Left lung (tissue), 10 donors: ENCODE data around the gene PERCC1. TPM values are rescaled to one million over a fixed set of nuclear protein-coding genes. Genes with fewer than 3 reads are reported as not detected.

ENCODE experiments used
- ATAC-seq: fragments of 200-7000 bp; cut with Tn5 transposase; one replicate; pipeline ENCODE4 v1.9.1; 2020; ENCODE audit warnings: moderate library complexity
- DNase-seq, 4 donors: peaks; one replicate each; pipeline ENCODE4 v3.0.0-alpha.2; 2013 to 2020
- H3K27ac ChIP-seq, 2 donors: fragments of 200-600 bp; sonication (generic) in 1 of 2; one replicate each; pipeline versions ENCODE4 v1.5.0 to v1.8.0; 2020 to 2021
- H3K27me3 ChIP-seq, 2 donors: fragments of 200-600 bp; sonication (generic) in 1 of 2; one replicate each; pipeline versions ENCODE4 v1.5.0 to v1.8.0; 2020 to 2021
- H3K36me3 ChIP-seq, 2 donors: fragments of 200-600 bp; sonication (generic) in 1 of 2; one replicate each; pipeline versions ENCODE4 v1.5.0 to v1.8.0; 2020 to 2021
- H3K4me1 ChIP-seq, 2 donors: fragments of 200-600 bp; one replicate each; pipeline ENCODE4 v1.8.0; 2021
- H3K4me3 ChIP-seq, 2 donors: fragments of 200-600 bp; sonication (generic) in 1 of 2; one replicate each; pipeline versions ENCODE4 v1.5.0 to v1.8.0; 2020 to 2021; ENCODE audit warnings: mild to moderate bottlenecking in 1 of 2
- H3K9me3 ChIP-seq, 2 donors: fragments of 200-600 bp; sonication (generic) in 1 of 2; one replicate each; pipeline versions ENCODE4 v1.5.0 to v1.8.0; 2020 to 2021
- CTCF ChIP-seq, 2 donors: fragments of 200-600 bp; sonication (generic) in 1 of 2; IDR thresholded peaks; one replicate each; pipeline versions ENCODE4 v1.5.0 to v1.8.0; 2021; ENCODE audit warnings: antibody characterized with exemption in 2 of 2
- intact Hi-C, 2 donors: fragments of 100-400 bp; cut with DNase I; formaldehyde crosslinking; loops; one replicate each; pipeline versions ENCODE4 v1.11.2 to v1.14.2; 2022
- polyA plus RNA-seq, 6 donors: library from polyadenylated mRNA; unstranded; fragments of 120-200 nt; gene quantifications; one replicate each; pipeline ENCODE4 v1.2.1, GENCODE V29; 2013; ENCODE audit not compliant: insufficient read length in 6 of 6
- total RNA-seq, 2 donors: library from RNA; stranded (reverse); fragmentation: NEBNext Ultra II Directional; extraction: Animal tissue kit (Norgen Biotek cat#: 25700); gene quantifications; one replicate each; pipeline ENCODE4 v1.2.1, GENCODE V29; 2021
- donor health status: DM: no; HTN: yes; CAD: no.
- donor health status: DM: no; HTN: no; CAD: no.

The PERCC1 gene
- total and polyA plus RNA-seq, 8 donors, result 0.31 to 4.4 (median 3.3) TPM; not detected in 1

DNA sequence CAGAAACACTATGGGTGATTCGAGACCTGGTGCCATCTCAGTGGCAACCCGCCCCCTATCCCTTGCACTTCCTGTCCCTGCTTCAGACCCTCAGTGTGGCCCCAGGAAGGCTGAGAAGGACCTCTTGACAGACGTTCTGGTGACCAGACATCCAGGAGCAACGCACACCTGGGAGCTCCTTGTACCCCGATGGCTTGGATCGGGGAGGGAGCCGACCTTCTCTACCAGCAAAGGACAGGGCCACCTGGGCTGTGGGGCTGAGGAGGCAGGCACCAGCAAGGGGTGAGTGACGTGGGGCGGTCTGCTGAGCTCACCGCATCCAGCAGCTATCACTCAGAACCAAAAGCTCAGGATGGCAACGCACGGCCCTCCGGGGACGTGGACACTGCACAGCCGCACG, 43.5 kb upstream of the PERCC1 start:
- ATAC-seq (no peak), DNase-seq (no peak)
- Histone ChIP-seq H3K36me3 (peaks cover 0 to 82% of the 10 kb centered on the region in 2 donors), H3K27me3 (no peaks in the 10 kb centered on the region), H3K4me1 (no peaks in the 10 kb centered on the region), H3K27ac (no peak overlapping the region), H3K9me3 (no peaks in the 10 kb centered on the region), H3K4me3 (no peak overlapping the region)
- intact Hi-C loops, result no loop called here
- TF ChIP-seq CTCF (IDR thresholded peaks at IDR 0.05), result no peak

- Histone ChIP-seq H3K4me3 (no peak overlapping the region), H3K27ac (no peak overlapping the region), H3K9me3 (no peaks in the 10 kb centered on the region), H3K27me3 (no peaks in the 10 kb centered on the region), H3K36me3 (peaks cover 0 to 84% of the 10 kb centered on the region in 2 donors), H3K4me1 (no peaks in the 10 kb centered on the region)
- DNase-seq (no peak), ATAC-seq (no peak)
- TF ChIP-seq CTCF (IDR thresholded peaks at IDR 0.05), result no peak
- intact Hi-C loops, result no loop called here
Measured at GRCh38 chr16:1389762-1390161, 41.1 kb upstream of the PERCC1 start.

- peaks cover 0 to 78% of the 10 kb centered on the region in 2 donors for H3K36me3 ChIP-seq
Measured at GRCh38 chr16:1390239-1390779, 40.6 kb upstream of the PERCC1 start.

GRCh38 chr16:1392826-1393225, 38.1 kb upstream of the PERCC1 start:
- peaks cover 0 to 74% of the 10 kb centered on the region in 2 donors for H3K36me3 ChIP-seq
- DNase-seq (no peak), ATAC-seq (no peak)
- H3K27me3 ChIP-seq, result no peaks in the 10 kb centered on the region
- no peak overlapping the region for H3K4me3 ChIP-seq
- H3K27ac ChIP-seq, result no peak overlapping the region
- no peaks in the 10 kb centered on the region for H3K9me3 ChIP-seq
- TF ChIP-seq CTCF (IDR thresholded peaks at IDR 0.05), result no peak
- no peaks in the 10 kb centered on the region for H3K4me1 ChIP-seq
- intact Hi-C loops, result no loop called here

More at GRCh38 chr16:1390239-1390779, 40.6 kb upstream of the PERCC1 start:
- H3K4me3 ChIP-seq, result no peak overlapping the region
- no peak overlapping the region for H3K27ac ChIP-seq
- no peaks in the 10 kb centered on the region for H3K27me3 ChIP-seq
- no peak for ATAC-seq
- no peak for DNase-seq
- intact Hi-C loops, result no loop called here
- no peak for TF ChIP-seq CTCF (IDR thresholded peaks at IDR 0.05)
- H3K4me1 ChIP-seq, result no peaks in the 10 kb centered on the region
- no peaks in the 10 kb centered on the region for H3K9me3 ChIP-seq

DNA sequence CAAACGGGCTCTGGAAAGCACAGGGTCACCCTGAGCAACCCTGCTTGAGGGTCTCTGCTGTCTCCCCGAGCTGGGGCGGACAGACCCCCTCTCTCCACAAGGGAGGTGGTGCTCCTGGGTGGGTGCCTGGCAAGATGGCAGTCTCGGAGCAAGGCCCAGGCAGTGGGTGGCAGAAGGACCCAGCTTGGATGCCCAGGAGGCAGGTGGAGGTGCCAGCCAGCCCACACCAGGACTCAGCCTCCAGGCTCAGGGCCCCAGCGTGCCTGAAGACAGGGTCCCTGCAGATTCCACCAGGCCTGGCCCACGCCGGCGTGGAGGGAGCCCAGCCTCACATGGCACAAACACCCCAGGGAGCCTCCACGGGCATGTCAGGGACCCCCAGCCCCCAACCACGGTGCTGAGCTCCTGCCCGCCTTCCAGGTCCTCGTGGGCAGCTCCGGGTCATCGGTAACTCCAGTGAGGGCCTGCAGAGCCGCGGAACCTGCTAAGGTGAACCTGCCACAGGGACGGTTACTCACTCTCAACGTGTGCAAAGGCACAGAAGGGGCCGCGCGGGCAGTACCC, 37.2 kb upstream of the PERCC1 start:
- peaks cover 0 to 74% of the 10 kb centered on the region in 2 donors for H3K36me3 ChIP-seq
- no peaks in the 10 kb centered on the region for H3K4me1 ChIP-seq
- no peak overlapping the region for H3K4me3 ChIP-seq
- intact Hi-C loops, result no loop called here
- H3K27me3 ChIP-seq, result no peaks in the 10 kb centered on the region
- DNase-seq, result no peak
- ATAC-seq, result no peak
- TF ChIP-seq CTCF (IDR thresholded peaks at IDR 0.05), result no peak
- H3K9me3 ChIP-seq, result no peaks in the 10 kb centered on the region
- no peak overlapping the region for H3K27ac ChIP-seq
